ENCODE measurements around the gene SYNC.
"Not testable (repeated sequence)": the region's sequence is repeated elsewhere in the genome, so short reads cannot be mapped to it uniquely, and the experiment has no call there.

The SYNC gene

GRCh38 chr1:32706491-32706890 lies 3.9 kb upstream of the SYNC start:
- WGBS, 2 experiments (ENCODE audit: insufficient coverage in 2 of 2) = 79 to 100% methylated on average over 1 of the region's 1 CpG
- no peak overlapping the region for H3K27ac ChIP-seq (ENCODE audit: low read depth, low read length, severe bottlenecking)

GRCh38 chr1:32705516-32705915 lies 2.9 kb upstream of the SYNC start:
- peaks cover 19% of the 10 kb centered on the region for H3K4me1 ChIP-seq (ENCODE audit: control insufficient read depth, insufficient read depth, low read length, poor library complexity, severe bottlenecking)
- H3K9me3 ChIP-seq (ENCODE audit: control insufficient read depth, low read length) = no peaks in the 10 kb centered on the region
- H3K27ac ChIP-seq (ENCODE audit: low read depth, low read length, severe bottlenecking) = no peak overlapping the region
- 89 to 93% methylated on average over 7 of the region's 7 CpGs for WGBS, 2 experiments (ENCODE audit: insufficient coverage in 2 of 2)
- no peak overlapping the region for H3K4me3 ChIP-seq (ENCODE audit: extremely low read depth, insufficient read depth, low read length, poor library complexity, severe bottlenecking)
- no peaks in the 10 kb centered on the region for H3K36me3 ChIP-seq (ENCODE audit: control insufficient read depth, insufficient read depth, low read length)

More at GRCh38 chr1:32706491-32706890, 3.9 kb upstream of the SYNC start:
- Histone ChIP-seq H3K4me3 (ENCODE audit: extremely low read depth, insufficient read depth, low read length, poor library complexity, severe bottlenecking) (no peak overlapping the region), H3K9me3 (ENCODE audit: control insufficient read depth, low read length) (no peaks in the 10 kb centered on the region), H3K4me1 (ENCODE audit: control insufficient read depth, insufficient read depth, low read length, poor library complexity, severe bottlenecking) (peaks cover 16% of the 10 kb centered on the region), H3K36me3 (ENCODE audit: control insufficient read depth, insufficient read depth, low read length) (no peaks in the 10 kb centered on the region)

- 66 to 68% methylated on average over 15 to 17 of the region's 18 CpGs for WGBS, 2 experiments (ENCODE audit: insufficient coverage in 2 of 2)
- H3K27ac ChIP-seq (ENCODE audit: low read depth, low read length, severe bottlenecking) = no peak overlapping the region
- H3K9me3 ChIP-seq (ENCODE audit: control insufficient read depth, low read length) = no peaks in the 10 kb centered on the region
Measured at GRCh38 chr1:32703479-32704291, 1.1 kb upstream of the SYNC start.

DNA sequence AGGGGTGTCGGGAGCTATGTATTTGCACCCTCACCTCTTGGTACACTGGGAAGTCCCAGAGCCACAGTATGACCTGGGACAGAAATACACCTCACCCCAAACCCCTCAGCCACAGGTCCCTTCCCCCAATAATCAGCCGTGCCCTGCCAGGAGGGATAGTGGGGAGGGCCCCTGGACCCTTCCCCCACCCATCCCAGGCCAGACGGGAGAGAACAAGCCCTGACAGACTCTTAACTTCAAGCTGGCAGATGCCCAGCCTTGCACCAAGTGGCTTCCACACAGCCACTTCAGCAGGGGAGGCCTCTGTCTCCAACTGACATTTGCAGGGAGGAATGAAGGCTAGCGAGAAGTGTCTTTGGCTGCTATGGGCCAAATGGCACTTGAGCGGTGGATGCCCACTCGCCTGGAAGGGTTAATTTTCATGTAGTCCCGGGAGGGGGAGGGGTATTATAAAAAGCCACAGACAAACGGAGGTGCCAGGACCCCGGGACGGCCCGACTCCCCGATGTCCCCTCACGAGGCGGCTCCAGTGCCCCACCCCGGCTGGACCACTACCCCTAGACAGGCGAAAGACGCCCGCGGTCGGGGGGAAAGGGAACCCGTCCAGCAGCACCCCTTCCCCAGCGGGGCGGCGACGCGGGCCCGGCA lies 495 bp downstream of the SYNC start:
- WGBS, 2 experiments (ENCODE audit: insufficient coverage in 2 of 2) = 10 to 12% methylated on average over 15 to 21 of the region's 27 CpGs

More at GRCh38 chr1:32703479-32704291, 1.1 kb upstream of the SYNC start:
- H3K36me3 ChIP-seq (ENCODE audit: control insufficient read depth, insufficient read depth, low read length) = no peaks in the 10 kb centered on the region
- H3K4me3 ChIP-seq (ENCODE audit: extremely low read depth, insufficient read depth, low read length, poor library complexity, severe bottlenecking) = peak overlapping the region; percentile 47
- peaks cover 19% of the 10 kb centered on the region for H3K4me1 ChIP-seq (ENCODE audit: control insufficient read depth, insufficient read depth, low read length, poor library complexity, severe bottlenecking)

DNA sequence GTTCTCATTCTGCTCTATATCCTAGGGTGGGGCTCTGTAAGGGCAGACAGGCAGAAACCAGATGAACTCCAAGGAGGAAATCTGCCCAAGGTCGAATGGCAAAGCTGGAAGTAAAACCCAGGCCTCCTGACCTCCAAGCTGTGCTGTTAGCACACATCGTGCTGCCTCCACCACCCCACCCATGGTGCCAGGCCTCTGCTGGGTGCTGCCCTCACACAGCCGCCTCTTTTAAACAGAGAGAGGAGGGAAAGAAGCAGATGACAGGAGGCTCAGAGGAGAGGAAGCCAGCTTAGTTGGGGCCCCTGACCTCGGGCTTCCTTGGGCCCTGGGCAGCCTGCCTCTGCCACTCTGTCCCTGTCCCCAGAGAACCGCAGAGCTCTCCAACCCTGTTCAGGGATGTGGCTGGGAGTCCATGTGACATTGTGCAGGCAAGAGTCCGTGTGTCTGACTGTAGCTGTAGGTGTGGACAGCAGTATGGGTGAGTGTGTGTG lies 1.1 kb downstream of the SYNC start:
- Histone ChIP-seq H3K4me1 (ENCODE audit: control insufficient read depth, insufficient read depth, low read length, poor library complexity, severe bottlenecking) (peaks cover 19% of the 10 kb centered on the region), H3K36me3 (ENCODE audit: control insufficient read depth, insufficient read depth, low read length) (no peaks in the 10 kb centered on the region), H3K9me3 (ENCODE audit: control insufficient read depth, low read length) (no peaks in the 10 kb centered on the region), H3K4me3 (ENCODE audit: extremely low read depth, insufficient read depth, low read length, poor library complexity, severe bottlenecking) (no peak overlapping the region), H3K27ac (ENCODE audit: low read depth, low read length, severe bottlenecking) (no peak overlapping the region)
- WGBS, 2 experiments (ENCODE audit: insufficient coverage in 2 of 2) = 79 to 84% methylated on average over 4 of the region's 6 CpGs

More for the DNA sequence above, 495 bp downstream of the SYNC start:
- H3K4me3 ChIP-seq (ENCODE audit: extremely low read depth, insufficient read depth, low read length, poor library complexity, severe bottlenecking) = peak overlapping the region; percentile 47
- H3K9me3 ChIP-seq (ENCODE audit: control insufficient read depth, low read length) = no peaks in the 10 kb centered on the region
- no peaks in the 10 kb centered on the region for H3K36me3 ChIP-seq (ENCODE audit: control insufficient read depth, insufficient read depth, low read length)
- peaks cover 19% of the 10 kb centered on the region for H3K4me1 ChIP-seq (ENCODE audit: control insufficient read depth, insufficient read depth, low read length, poor library complexity, severe bottlenecking)
- no peak overlapping the region for H3K27ac ChIP-seq (ENCODE audit: low read depth, low read length, severe bottlenecking)

DNA sequence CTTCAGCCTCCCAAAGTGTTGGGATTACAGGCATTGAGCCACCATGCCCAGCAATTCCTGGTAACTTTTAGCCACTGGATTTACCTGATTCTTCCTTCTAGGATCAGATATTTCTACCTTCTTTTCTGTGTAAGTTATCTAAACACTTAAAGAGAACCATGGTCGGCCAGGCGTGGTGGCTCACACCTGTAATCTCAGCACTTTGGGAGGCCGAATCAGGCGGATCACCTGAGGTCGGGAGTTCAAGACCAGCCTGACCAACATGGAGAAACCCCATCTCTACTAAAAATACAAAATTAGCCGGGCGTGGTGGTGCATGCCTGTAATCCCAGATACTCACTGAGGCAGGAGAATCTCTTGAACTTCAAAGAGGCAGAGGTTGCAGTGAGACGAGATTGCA lies 5.6 kb downstream of the SYNC start:
- H3K4me3 ChIP-seq (ENCODE audit: extremely low read depth, insufficient read depth, low read length, poor library complexity, severe bottlenecking); H3K36me3 ChIP-seq (ENCODE audit: control insufficient read depth, insufficient read depth, low read length); H3K27ac ChIP-seq (ENCODE audit: low read depth, low read length, severe bottlenecking); H3K9me3 ChIP-seq (ENCODE audit: control insufficient read depth, low read length); H3K4me1 ChIP-seq (ENCODE audit: control insufficient read depth, insufficient read depth, low read length, poor library complexity, severe bottlenecking): not testable (repeated sequence)
- 97% methylated on average over 5 to 7 of the region's 8 CpGs for WGBS, 2 experiments (ENCODE audit: insufficient coverage in 2 of 2)

DNA sequence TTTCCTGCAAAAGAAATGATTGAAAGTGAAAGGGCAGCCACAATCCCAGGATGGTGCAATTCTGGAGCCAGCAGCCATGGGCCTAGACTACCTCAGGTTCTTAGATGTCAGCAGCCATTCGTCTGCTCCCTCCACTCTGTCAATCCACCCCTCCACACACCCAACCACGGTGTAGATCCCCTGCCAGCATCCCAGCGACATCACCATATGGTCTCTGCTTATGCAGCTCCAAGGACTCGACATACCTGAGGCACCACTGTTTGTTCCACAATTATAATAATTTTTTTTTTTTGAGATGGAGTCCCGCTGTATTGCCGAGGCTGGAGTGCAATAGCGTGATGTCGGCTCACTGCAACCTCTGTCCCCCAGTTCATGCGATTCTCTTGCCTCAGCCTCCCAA lies 6.5 kb downstream of the SYNC start:
- WGBS, 2 experiments (ENCODE audit: insufficient coverage in 2 of 2) = 90 to 91% methylated on average over 7 to 9 of the region's 9 CpGs
- Histone ChIP-seq H3K9me3 (ENCODE audit: control insufficient read depth, low read length) (no peaks in the 10 kb centered on the region), H3K4me3 (ENCODE audit: extremely low read depth, insufficient read depth, low read length, poor library complexity, severe bottlenecking) (no peak overlapping the region), H3K36me3 (ENCODE audit: control insufficient read depth, insufficient read depth, low read length) (peaks cover 4% of the 10 kb centered on the region), H3K4me1 (ENCODE audit: control insufficient read depth, insufficient read depth, low read length, poor library complexity, severe bottlenecking) (no peaks in the 10 kb centered on the region), H3K27ac (ENCODE audit: low read depth, low read length, severe bottlenecking) (no peak overlapping the region)

DNA sequence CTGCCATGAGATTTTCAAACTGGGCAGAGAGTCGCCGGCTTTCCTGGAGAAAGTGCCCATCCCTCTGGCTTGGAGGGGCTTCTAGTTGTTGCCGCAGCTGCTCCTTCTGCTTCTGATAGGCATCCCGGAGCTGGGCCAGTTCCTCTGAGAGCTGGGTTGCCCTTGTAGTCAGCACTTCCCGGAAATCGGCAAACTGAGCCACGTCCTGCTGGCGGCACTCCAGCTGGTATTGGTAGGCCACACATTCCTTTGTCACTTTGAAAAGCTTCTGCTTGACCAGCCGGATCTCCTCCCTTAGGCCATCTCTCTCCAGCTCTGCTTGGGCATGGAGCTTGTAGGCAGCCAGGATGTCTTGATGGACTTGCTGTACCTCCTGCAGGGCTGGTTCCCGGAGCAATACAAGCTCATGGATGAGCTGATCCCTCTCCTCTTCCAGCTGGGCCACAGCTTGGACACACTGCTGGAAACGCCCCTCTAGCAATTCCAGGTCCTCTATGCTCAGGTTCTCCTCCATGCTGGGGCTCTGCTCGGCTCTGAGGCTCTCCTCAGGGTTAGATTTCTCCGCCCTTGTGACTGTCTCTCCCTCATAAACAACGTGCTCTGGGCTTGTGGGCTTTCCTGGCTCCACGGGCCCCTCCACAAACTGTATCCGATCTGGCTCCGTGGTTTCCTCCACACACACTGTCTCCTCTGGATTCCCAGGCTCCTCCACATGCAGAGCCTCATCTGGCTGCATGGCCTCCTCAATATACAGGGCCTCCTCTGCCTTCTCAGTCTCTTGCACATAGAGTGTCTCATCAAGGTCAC lies 7.3 kb downstream of the SYNC start:
- Histone ChIP-seq H3K4me3 (ENCODE audit: extremely low read depth, insufficient read depth, low read length, poor library complexity, severe bottlenecking) (no peak overlapping the region), H3K4me1 (ENCODE audit: control insufficient read depth, insufficient read depth, low read length, poor library complexity, severe bottlenecking) (no peaks in the 10 kb centered on the region), H3K27ac (ENCODE audit: low read depth, low read length, severe bottlenecking) (no peak overlapping the region), H3K9me3 (ENCODE audit: control insufficient read depth, low read length) (no peaks in the 10 kb centered on the region), H3K36me3 (ENCODE audit: control insufficient read depth, insufficient read depth, low read length) (peaks cover 4% of the 10 kb centered on the region)
- 83 to 86% methylated on average over 17 of the region's 17 CpGs for WGBS, 2 experiments (ENCODE audit: insufficient coverage in 2 of 2)

DNA sequence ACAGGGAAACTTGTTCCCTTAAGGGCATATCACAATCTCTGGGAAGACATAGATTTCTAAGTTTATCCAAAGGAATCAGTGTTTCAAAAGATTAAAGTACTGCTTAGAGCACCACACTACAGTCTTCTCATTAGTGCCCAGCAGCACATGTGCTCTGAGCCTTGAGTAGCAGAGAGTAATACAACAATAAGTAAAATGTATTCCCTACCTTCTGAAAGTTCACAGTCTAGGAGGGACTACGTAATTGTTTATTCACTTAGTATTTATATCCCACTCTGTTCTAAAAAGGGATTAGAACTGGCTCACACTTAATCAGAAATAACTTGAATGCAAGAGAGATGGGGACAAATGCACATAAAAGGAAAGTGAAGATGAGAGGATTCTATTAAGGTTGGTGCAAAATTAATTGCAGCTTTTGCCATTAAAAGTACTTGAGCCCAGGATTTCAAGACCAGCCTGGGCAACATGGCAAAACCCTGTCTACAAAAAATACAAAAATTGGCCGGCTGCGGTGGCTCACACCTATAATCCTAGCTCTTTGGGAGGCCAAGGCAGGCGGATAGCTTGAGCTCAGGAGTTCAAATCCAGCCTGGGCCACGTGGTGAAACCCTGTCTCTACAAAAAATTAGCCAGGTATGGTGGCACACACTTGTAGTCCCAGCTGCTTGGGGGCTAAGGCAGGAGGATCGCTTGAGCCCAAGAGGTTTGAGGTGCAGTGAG lies 9.0 kb downstream of the SYNC start:
- Histone ChIP-seq H3K9me3 (ENCODE audit: control insufficient read depth, low read length) (no peaks in the 10 kb centered on the region), H3K27ac (ENCODE audit: low read depth, low read length, severe bottlenecking) (no peak overlapping the region), H3K4me1 (ENCODE audit: control insufficient read depth, insufficient read depth, low read length, poor library complexity, severe bottlenecking) (no peaks in the 10 kb centered on the region), H3K36me3 (ENCODE audit: control insufficient read depth, insufficient read depth, low read length) (peaks cover 4% of the 10 kb centered on the region), H3K4me3 (ENCODE audit: extremely low read depth, insufficient read depth, low read length, poor library complexity, severe bottlenecking) (no peak overlapping the region)
- 90 to 93% methylated on average over 5 of the region's 6 CpGs for WGBS, 2 experiments (ENCODE audit: insufficient coverage in 2 of 2)

DNA sequence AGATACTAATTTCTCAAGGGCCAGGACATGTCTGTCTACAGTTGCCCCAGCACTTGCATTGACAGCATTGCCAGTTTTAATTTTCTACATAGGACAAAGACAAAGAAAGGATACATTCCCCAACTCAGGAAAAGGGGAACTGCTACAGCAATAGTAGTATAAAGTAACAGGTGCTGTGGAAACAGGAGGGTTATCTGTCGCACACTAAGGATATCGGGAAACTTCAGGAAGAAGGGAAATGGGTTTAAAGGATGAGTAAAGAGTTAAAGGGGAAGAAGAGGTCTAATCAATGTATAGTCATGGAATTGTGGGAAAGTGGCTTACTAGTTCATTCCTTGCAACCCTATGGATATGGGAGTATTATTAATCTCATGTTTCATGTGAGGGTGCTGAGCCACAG lies 16.2 kb downstream of the SYNC start:
- Histone ChIP-seq H3K4me1 (ENCODE audit: control insufficient read depth, insufficient read depth, low read length, poor library complexity, severe bottlenecking) (no peaks in the 10 kb centered on the region), H3K9me3 (ENCODE audit: control insufficient read depth, low read length) (no peaks in the 10 kb centered on the region), H3K36me3 (ENCODE audit: control insufficient read depth, insufficient read depth, low read length) (peaks cover 53% of the 10 kb centered on the region), H3K27ac (ENCODE audit: low read depth, low read length, severe bottlenecking) (no peak overlapping the region), H3K4me3 (ENCODE audit: extremely low read depth, insufficient read depth, low read length, poor library complexity, severe bottlenecking) (no peak overlapping the region)
- 94 to 100% methylated on average over 2 of the region's 2 CpGs for WGBS, 2 experiments (ENCODE audit: insufficient coverage in 2 of 2)
